A549 (cell line): ENCODE results near the gene S100A4.

ENCODE experiments used
- BHLHE40 ChIP-seq: IDR thresholded peaks from 2 replicates; pipeline ENCODE4 v1.6.1; 2012; ENCODE audit warnings: low read depth, low read length, inconsistent platforms
- EHF ChIP-seq: fragments of 250-450 bp; sonication (Bioruptor Pico); IDR thresholded peaks from 2 replicates; pipeline ENCODE4 v1.5.0; 2020; ENCODE audit warnings: mild to moderate bottlenecking
- FOSL2 ChIP-seq, 2 experiments: fragments of 450-650 bp in 1 of 2; fragments of >200 bp in 1 of 2; sonication (Bioruptor Twin) in 1 of 2; formaldehyde crosslinking; IDR thresholded peaks; 2 replicates each; pipeline versions ENCODE4 v1.5.0 to v1.6.1; 2016 to 2020; ENCODE audit warnings: mild to moderate bottlenecking in 1 of 2, moderate library complexity in 1 of 2
- MAZ ChIP-seq: fragments of 150-350 bp; IDR thresholded peaks from 2 replicates; pipeline ENCODE4 v1.6.1; 2014; ENCODE audit warnings: antibody characterized with exemption, low read depth, low read length, borderline replicate concordance
- POLR2A ChIP-seq: IDR thresholded peaks from 2 replicates; pipeline ENCODE4 v1.6.1; 2012; ENCODE audit warnings: mild to moderate bottlenecking, low read length
- RAD21 ChIP-seq, 2 experiments: fragments of >200 bp in 1 of 2; sonication (Bioruptor Twin) in 1 of 2; formaldehyde crosslinking in 1 of 2; IDR thresholded peaks in 1 of 2; conservative IDR thresholded peaks in 1 of 2; 2 replicates in 1 of 2; 3 replicates in 1 of 2; pipeline ENCODE4 v1.6.1; 2012 to 2018; ENCODE audit warnings: inconsistent platforms in 1 of 2
- RCOR1 ChIP-seq: fragments of 150-350 bp; IDR thresholded peaks from 2 replicates; pipeline ENCODE4 v1.6.1; 2014; ENCODE audit warnings: antibody characterized with exemption, low read length, low read depth
- SREBF2 ChIP-seq: fragments of 450-650 bp; IDR thresholded peaks from 2 replicates; pipeline ENCODE4 v1.6.1; 2014; ENCODE audit warnings: mild to moderate bottlenecking, moderate library complexity
- TP53 ChIP-seq: fragments of 250-450 bp; sonication (Bioruptor Pico); IDR thresholded peaks from 2 replicates; pipeline ENCODE4 v1.5.0; 2021; ENCODE audit warnings: mild to moderate bottlenecking, moderate library complexity
- TF ChIP-seq, protein P1 (sequence below): fragments of 250-450 bp; sonication (Bioruptor Pico); IDR thresholded peaks from 2 replicates; pipeline ENCODE4 v1.5.0; 2021; ENCODE audit warnings: mild to moderate bottlenecking, moderate library complexity, borderline replicate concordance
- TF ChIP-seq, protein P2 (sequence below): fragments of >200 bp; sonication (Bioruptor Twin); formaldehyde crosslinking; IDR thresholded peaks from 3 replicates; pipeline ENCODE4 v1.5.1; 2016
- TF ChIP-seq, protein P3 (sequence below): IDR thresholded peaks from 2 replicates; pipeline ENCODE4 v1.6.1; 2012
- TF ChIP-seq, protein P4 (sequence below): IDR thresholded peaks from 2 replicates; pipeline ENCODE4 v1.6.1; 2012

DNA sequence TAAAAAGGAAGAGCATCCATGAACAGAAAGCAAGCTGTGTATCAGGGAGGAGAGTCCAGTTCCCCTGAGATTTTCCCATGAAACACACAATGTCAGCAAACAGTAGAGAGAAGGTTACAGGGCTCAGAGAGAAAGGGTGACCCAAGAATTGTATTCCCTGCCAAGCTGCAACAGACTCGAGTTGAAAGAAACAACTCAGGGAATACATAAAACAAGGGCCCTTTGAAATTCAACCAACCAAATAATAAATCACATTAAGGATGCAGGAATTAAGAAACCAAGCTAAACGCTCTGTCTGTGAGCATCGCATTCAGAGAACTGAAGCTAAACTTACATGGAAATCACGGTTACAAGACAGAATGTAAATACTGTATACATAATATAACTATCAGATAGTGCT is 47.1 kb upstream of the S100A4 start:
- TF ChIP-seq, protein P1, sequence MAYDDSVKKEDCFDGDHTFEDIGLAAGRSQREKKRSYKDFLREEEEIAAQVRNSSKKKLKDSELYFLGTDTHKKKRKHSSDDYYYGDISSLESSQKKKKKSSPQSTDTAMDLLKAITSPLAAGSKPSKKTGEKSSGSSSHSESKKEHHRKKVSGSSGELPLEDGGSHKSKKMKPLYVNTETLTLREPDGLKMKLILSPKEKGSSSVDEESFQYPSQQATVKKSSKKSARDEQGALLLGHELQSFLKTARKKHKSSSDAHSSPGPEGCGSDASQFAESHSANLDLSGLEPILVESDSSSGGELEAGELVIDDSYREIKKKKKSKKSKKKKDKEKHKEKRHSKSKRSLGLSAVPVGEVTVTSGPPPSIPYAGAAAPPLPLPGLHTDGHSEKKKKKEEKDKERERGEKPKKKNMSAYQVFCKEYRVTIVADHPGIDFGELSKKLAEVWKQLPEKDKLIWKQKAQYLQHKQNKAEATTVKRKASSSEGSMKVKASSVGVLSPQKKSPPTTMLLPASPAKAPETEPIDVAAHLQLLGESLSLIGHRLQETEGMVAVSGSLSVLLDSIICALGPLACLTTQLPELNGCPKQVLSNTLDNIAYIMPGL (CRISPR knock-in tag), result no peak
- TF ChIP-seq, protein P2, sequence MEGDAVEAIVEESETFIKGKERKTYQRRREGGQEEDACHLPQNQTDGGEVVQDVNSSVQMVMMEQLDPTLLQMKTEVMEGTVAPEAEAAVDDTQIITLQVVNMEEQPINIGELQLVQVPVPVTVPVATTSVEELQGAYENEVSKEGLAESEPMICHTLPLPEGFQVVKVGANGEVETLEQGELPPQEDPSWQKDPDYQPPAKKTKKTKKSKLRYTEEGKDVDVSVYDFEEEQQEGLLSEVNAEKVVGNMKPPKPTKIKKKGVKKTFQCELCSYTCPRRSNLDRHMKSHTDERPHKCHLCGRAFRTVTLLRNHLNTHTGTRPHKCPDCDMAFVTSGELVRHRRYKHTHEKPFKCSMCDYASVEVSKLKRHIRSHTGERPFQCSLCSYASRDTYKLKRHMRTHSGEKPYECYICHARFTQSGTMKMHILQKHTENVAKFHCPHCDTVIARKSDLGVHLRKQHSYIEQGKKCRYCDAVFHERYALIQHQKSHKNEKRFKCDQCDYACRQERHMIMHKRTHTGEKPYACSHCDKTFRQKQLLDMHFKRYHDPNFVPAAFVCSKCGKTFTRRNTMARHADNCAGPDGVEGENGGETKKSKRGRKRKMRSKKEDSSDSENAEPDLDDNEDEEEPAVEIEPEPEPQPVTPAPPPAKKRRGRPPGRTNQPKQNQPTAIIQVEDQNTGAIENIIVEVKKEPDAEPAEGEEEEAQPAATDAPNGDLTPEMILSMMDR, result no peak
- TF ChIP-seq POLR2A (no peak), RAD21 (conservative IDR thresholded peaks at IDR 0.05 in 1 of 2, IDR thresholded peaks at IDR 0.05 in 1 of 2) (no peak), TP53 (CRISPR knock-in tag) (no peak), FOSL2 (IDR thresholded peaks at IDR 0.05) (no peak), FOSL2 (CRISPR knock-in tag; IDR thresholded peaks at IDR 0.05) (no peak), RCOR1 (no peak), MAZ (no peak), BHLHE40 (no peak), EHF (CRISPR knock-in tag) (no peak), SREBF2 (no peak)
- TF ChIP-seq, protein P3, sequence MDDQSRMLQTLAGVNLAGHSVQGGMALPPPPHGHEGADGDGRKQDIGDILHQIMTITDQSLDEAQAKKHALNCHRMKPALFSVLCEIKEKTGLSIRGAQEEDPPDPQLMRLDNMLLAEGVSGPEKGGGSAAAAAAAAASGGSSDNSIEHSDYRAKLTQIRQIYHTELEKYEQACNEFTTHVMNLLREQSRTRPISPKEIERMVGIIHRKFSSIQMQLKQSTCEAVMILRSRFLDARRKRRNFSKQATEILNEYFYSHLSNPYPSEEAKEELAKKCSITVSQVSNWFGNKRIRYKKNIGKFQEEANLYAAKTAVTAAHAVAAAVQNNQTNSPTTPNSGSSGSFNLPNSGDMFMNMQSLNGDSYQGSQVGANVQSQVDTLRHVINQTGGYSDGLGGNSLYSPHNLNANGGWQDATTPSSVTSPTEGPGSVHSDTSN, result no peak
- TF ChIP-seq, protein P4, sequence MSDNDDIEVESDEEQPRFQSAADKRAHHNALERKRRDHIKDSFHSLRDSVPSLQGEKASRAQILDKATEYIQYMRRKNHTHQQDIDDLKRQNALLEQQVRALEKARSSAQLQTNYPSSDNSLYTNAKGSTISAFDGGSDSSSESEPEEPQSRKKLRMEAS, result no peak
